NB4 (cell line): Measurements from ENCODE around the gene ATP6V1C2.

ENCODE experiments used
- MYC ChIP-seq: IDR thresholded peaks from 2 replicates; pipeline ENCODE4 v1.6.1; 2011; ENCODE audit warnings: low read depth, low read length
- POLR2A ChIP-seq: IDR thresholded peaks from 2 replicates; pipeline ENCODE4 v1.6.1; 2011; ENCODE audit warnings: mild to moderate bottlenecking; ENCODE audit not compliant: insufficient read length; ENCODE audit errors: extremely low read depth
- TF ChIP-seq, protein P1 (sequence below): IDR thresholded peaks from one replicate; pipeline ENCODE4 v1.5.1; 2012; ENCODE audit warnings: low read depth, low read length

DNA sequence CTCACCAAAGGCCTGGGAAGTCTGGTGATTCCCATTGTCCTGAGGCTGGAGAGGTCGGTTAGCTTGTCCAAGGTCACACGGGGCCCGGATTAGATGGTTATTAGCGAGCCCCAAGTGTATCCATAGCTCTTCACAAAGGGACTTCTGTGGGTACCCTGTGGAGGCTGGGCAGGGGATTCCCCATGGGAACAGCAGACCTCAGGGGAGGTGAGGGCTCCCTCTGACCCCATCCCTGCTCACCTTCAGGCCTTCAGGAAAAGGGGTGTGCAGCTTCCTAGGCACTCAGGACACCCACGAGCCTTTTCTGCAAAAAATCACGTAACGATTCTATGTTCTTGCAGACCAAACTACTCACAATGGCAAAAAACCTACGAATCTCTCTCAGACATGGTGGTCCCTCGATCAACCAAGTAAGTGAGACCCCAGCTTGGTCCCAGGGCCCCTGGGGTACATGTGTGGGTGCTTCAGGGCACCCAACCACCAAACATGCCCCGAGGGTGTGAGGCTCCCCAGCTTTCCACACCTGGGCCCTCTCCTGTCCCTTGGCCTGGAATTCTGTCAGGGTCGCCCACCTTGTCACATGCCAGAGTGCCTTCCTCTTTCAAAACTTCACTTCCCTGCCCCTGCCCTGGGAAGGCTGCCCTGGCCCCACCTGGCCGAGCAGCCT lies 50.9 kb downstream of the ATP6V1C2 start:
- TF ChIP-seq, protein P1, sequence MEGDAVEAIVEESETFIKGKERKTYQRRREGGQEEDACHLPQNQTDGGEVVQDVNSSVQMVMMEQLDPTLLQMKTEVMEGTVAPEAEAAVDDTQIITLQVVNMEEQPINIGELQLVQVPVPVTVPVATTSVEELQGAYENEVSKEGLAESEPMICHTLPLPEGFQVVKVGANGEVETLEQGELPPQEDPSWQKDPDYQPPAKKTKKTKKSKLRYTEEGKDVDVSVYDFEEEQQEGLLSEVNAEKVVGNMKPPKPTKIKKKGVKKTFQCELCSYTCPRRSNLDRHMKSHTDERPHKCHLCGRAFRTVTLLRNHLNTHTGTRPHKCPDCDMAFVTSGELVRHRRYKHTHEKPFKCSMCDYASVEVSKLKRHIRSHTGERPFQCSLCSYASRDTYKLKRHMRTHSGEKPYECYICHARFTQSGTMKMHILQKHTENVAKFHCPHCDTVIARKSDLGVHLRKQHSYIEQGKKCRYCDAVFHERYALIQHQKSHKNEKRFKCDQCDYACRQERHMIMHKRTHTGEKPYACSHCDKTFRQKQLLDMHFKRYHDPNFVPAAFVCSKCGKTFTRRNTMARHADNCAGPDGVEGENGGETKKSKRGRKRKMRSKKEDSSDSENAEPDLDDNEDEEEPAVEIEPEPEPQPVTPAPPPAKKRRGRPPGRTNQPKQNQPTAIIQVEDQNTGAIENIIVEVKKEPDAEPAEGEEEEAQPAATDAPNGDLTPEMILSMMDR = no peak
- TF ChIP-seq MYC (no peak), POLR2A (no peak)
